DOHH2 (cell line): ENCODE results near the gene CDK19.

Source experiments
- H3F3A ChIP-seq: fragments of 200-600 bp; sonication (generic), shearing (Covaris generic); 2 replicates; pipeline ENCODE4 v1.6.0; 2016; ENCODE audit warnings: antibody characterized with exemption, mild to moderate bottlenecking; ENCODE audit not compliant: control insufficient read depth, insufficient read depth
- H3K27ac ChIP-seq: fragments of 200-600 bp; sonication (generic); 2 replicates; pipeline ENCODE4 v1.5.1; 2014; ENCODE audit warnings: low read depth, mild to moderate bottlenecking, low read length, moderate library complexity
- H3K27me3 ChIP-seq: fragments of 200-600 bp; sonication (generic); 2 replicates; pipeline ENCODE4 v1.6.1; 2014; ENCODE audit warnings: mild to moderate bottlenecking, low read length, mixed read lengths; ENCODE audit not compliant: control insufficient read depth
- H3K36me3 ChIP-seq: fragments of 200-600 bp; sonication (generic); 2 replicates; pipeline ENCODE4 v1.6.1; 2014; ENCODE audit warnings: mild to moderate bottlenecking, low read length, moderate library complexity, mixed read lengths; ENCODE audit not compliant: control insufficient read depth
- H3K4me1 ChIP-seq: fragments of 200-600 bp; sonication (generic); 2 replicates; pipeline ENCODE4 v1.6.1; 2014; ENCODE audit warnings: mild to moderate bottlenecking, low read length, mixed read lengths; ENCODE audit not compliant: control insufficient read depth
- H3K4me2 ChIP-seq: fragments of 200-600 bp; sonication (generic); 2 replicates; pipeline ENCODE4 v1.6.0; 2014; ENCODE audit warnings: mild to moderate bottlenecking, low read length, moderate library complexity
- H3K4me3 ChIP-seq: fragments of 200-600 bp; sonication (generic); 2 replicates; pipeline ENCODE4 v1.5.1; 2014; ENCODE audit warnings: mild to moderate bottlenecking, low read length, mixed read lengths
- H3K79me2 ChIP-seq: fragments of 200-600 bp; sonication (generic); 2 replicates; pipeline ENCODE4 v1.6.1; 2014; ENCODE audit warnings: mild to moderate bottlenecking, low read length, mixed read lengths; ENCODE audit not compliant: control insufficient read depth
- H3K9me2 ChIP-seq: fragments of 200-600 bp; sonication (generic); replicated peaks from 2 replicates; pipeline ENCODE4 v1.6.1; 2014; ENCODE audit warnings: mild to moderate bottlenecking, low read length, mixed read lengths; ENCODE audit not compliant: control insufficient read depth
- H3K9me3 ChIP-seq: fragments of 200-600 bp; sonication (generic); 2 replicates; pipeline ENCODE4 v1.6.1; 2014; ENCODE audit warnings: antibody characterized with exemption, low read length, mixed read lengths; ENCODE audit not compliant: control insufficient read depth, insufficient read depth
- H4K20me1 ChIP-seq: fragments of 200-600 bp; sonication (generic); 2 replicates; pipeline ENCODE4 v1.6.0; 2014; ENCODE audit warnings: low read depth, mild to moderate bottlenecking, antibody characterized with exemption, low read length, moderate library complexity; ENCODE audit not compliant: control insufficient read depth, insufficient read depth
- CTCF ChIP-seq: fragments of 200-600 bp; sonication (generic); IDR thresholded peaks from one replicate; pipeline ENCODE4 v1.5.1; 2014; ENCODE audit warnings: antibody characterized with exemption, mild to moderate bottlenecking, low read depth, low read length; ENCODE audit not compliant: poor library complexity, severe bottlenecking
- EZH2phosphoT487 ChIP-seq: fragments of 200-600 bp; sonication (generic); IDR thresholded peaks from 2 replicates; pipeline ENCODE4 v1.6.1; 2017; ENCODE audit warnings: borderline replicate concordance, mild to moderate bottlenecking, antibody characterized with exemption, low read length, moderate library complexity, mixed read lengths

The CDK19 gene

DNA sequence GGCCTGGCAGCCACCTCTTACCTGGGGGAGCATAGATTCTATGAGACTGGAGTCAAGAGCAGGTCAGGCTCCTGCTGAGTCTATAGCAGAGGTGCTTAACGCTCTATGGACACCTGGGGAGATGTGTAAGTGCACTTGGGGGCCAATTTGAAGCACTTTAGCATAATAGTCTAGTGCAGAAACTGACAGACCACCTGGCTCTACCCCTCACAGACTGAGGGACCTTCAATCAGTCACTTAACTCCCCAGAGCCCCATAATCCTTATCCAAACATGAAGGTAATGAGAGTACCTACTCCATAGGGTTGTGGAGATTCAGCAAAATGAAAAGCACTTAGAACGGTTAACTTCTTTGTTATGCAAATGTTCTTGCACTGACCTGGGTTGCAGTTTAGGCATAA is 251.6 kb downstream of the CDK19 start:
- Histone ChIP-seq H4K20me1 (no peaks in the 10 kb centered on the region), H3K36me3 (no peaks in the 10 kb centered on the region), H3F3A (no peaks in the 10 kb centered on the region), H3K4me2 (no peak overlapping the region), H3K27ac (no peak overlapping the region), H3K4me1 (peaks cover 32% of the 10 kb centered on the region), H3K79me2 (no peaks in the 10 kb centered on the region), H3K9me3 (no peaks in the 10 kb centered on the region), H3K9me2 (no peaks in the 10 kb centered on the region), H3K27me3 (no peaks in the 10 kb centered on the region), H3K4me3 (no peak overlapping the region)
- TF ChIP-seq CTCF (no peak), EZH2phosphoT487 (no peak)

GRCh38 chr6:110562316-110562915 is 252.9 kb downstream of the CDK19 start:
- no peaks in the 10 kb centered on the region for H3K9me2 ChIP-seq
- no peaks in the 10 kb centered on the region for H4K20me1 ChIP-seq
- H3K4me1 ChIP-seq: peaks cover 26% of the 10 kb centered on the region
- no peaks in the 10 kb centered on the region for H3F3A ChIP-seq
- H3K27ac ChIP-seq: no peak overlapping the region
- TF ChIP-seq CTCF: no peak
- TF ChIP-seq EZH2phosphoT487: no peak
- H3K4me3 ChIP-seq: no peak overlapping the region
- no peaks in the 10 kb centered on the region for H3K36me3 ChIP-seq
- no peaks in the 10 kb centered on the region for H3K9me3 ChIP-seq
- H3K27me3 ChIP-seq: no peaks in the 10 kb centered on the region
- no peak overlapping the region for H3K4me2 ChIP-seq
- no peaks in the 10 kb centered on the region for H3K79me2 ChIP-seq

- no peak overlapping the region for H3K27ac ChIP-seq
- no peaks in the 10 kb centered on the region for H4K20me1 ChIP-seq
- no peaks in the 10 kb centered on the region for H3K9me2 ChIP-seq
- H3K4me3 ChIP-seq: no peak overlapping the region
- no peaks in the 10 kb centered on the region for H3K79me2 ChIP-seq
- H3K27me3 ChIP-seq: no peaks in the 10 kb centered on the region
- H3K9me3 ChIP-seq: no peaks in the 10 kb centered on the region
- no peaks in the 10 kb centered on the region for H3K36me3 ChIP-seq
- H3K4me1 ChIP-seq: peaks cover 26% of the 10 kb centered on the region
- H3K4me2 ChIP-seq: no peak overlapping the region
- H3F3A ChIP-seq: no peaks in the 10 kb centered on the region
- TF ChIP-seq EZH2phosphoT487 (no peak), CTCF (no peak)
Measured at GRCh38 chr6:110561696-110562095, 253.6 kb downstream of the CDK19 start.

DNA sequence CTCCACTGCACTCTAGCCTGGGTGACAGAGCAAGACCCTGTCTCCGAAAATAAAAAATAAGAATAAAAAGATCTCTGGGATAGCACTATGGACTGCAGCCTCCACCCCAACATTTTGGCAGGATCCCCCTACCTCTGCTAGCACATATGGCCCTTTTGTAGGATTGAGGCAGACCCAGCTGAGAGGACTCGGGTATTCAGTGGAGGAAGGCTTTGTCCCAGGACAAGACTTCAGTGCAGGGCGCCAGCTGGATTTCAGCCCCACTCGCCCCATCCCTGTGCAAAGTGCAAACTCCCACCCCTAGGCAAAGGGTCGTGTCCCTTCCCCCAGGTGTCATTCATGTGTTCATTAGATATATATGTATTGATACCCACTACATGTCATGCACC is 254.3 kb downstream of the CDK19 start:
- TF ChIP-seq EZH2phosphoT487 (no peak), CTCF (no peak)
- H3K4me3 ChIP-seq: no peak overlapping the region
- H3K4me2 ChIP-seq: no peak overlapping the region
- H3F3A ChIP-seq: no peaks in the 10 kb centered on the region
- no peak overlapping the region for H3K27ac ChIP-seq
- no peaks in the 10 kb centered on the region for H3K9me3 ChIP-seq
- H3K79me2 ChIP-seq: no peaks in the 10 kb centered on the region
- no peaks in the 10 kb centered on the region for H3K36me3 ChIP-seq
- no peaks in the 10 kb centered on the region for H3K27me3 ChIP-seq
- H3K9me2 ChIP-seq: no peaks in the 10 kb centered on the region
- H3K4me1 ChIP-seq: peaks cover 26% of the 10 kb centered on the region
- H4K20me1 ChIP-seq: no peaks in the 10 kb centered on the region
